ENCODE measurements around the gene LDLRAD2.

Gene LDLRAD2

GRCh38 chr1:21854090-21854750 lies 42.2 kb downstream of the LDLRAD2 start:
- H3K36me3 ChIP-seq (ENCODE audit: control insufficient read depth, insufficient read depth, low read length) = peaks cover 70% of the 10 kb centered on the region

GRCh38 chr1:21854751-21855131 lies 42.7 kb downstream of the LDLRAD2 start:
- Histone ChIP-seq H3K4me3 (ENCODE audit: low read length) (no peak overlapping the region), H3K4me1 (ENCODE audit: control insufficient read depth, insufficient read depth, low read length) (no peaks in the 10 kb centered on the region), H3K27ac (ENCODE audit: low read depth, low read length) (no peak overlapping the region), H3K9ac (ENCODE audit: low read length) (no peak overlapping the region), H3K36me3 (ENCODE audit: control insufficient read depth, insufficient read depth, low read length) (peaks cover 72% of the 10 kb centered on the region), H3K27me3 (ENCODE audit: control insufficient read depth, insufficient read depth, low read length) (no peaks in the 10 kb centered on the region)

More at GRCh38 chr1:21854090-21854750, 42.2 kb downstream of the LDLRAD2 start:
- Histone ChIP-seq H3K4me3 (ENCODE audit: low read length) (no peak overlapping the region), H3K27me3 (ENCODE audit: control insufficient read depth, insufficient read depth, low read length) (no peaks in the 10 kb centered on the region), H3K4me1 (ENCODE audit: control insufficient read depth, insufficient read depth, low read length) (no peaks in the 10 kb centered on the region), H3K9ac (ENCODE audit: low read length) (no peak overlapping the region), H3K27ac (ENCODE audit: low read depth, low read length) (no peak overlapping the region)

- H3K27ac ChIP-seq (ENCODE audit: low read depth, low read length) = no peak overlapping the region
- no peaks in the 10 kb centered on the region for H3K27me3 ChIP-seq (ENCODE audit: control insufficient read depth, insufficient read depth, low read length)
- H3K4me3 ChIP-seq (ENCODE audit: low read length) = no peak overlapping the region
- no peak overlapping the region for H3K9ac ChIP-seq (ENCODE audit: low read length)
- H3K4me1 ChIP-seq (ENCODE audit: control insufficient read depth, insufficient read depth, low read length) = no peaks in the 10 kb centered on the region
- H3K36me3 ChIP-seq (ENCODE audit: control insufficient read depth, insufficient read depth, low read length) = peaks cover 67% of the 10 kb centered on the region
These were observed 43.4 kb downstream of the LDLRAD2 start for GRCh38 chr1:21855257-21856096.

DNA sequence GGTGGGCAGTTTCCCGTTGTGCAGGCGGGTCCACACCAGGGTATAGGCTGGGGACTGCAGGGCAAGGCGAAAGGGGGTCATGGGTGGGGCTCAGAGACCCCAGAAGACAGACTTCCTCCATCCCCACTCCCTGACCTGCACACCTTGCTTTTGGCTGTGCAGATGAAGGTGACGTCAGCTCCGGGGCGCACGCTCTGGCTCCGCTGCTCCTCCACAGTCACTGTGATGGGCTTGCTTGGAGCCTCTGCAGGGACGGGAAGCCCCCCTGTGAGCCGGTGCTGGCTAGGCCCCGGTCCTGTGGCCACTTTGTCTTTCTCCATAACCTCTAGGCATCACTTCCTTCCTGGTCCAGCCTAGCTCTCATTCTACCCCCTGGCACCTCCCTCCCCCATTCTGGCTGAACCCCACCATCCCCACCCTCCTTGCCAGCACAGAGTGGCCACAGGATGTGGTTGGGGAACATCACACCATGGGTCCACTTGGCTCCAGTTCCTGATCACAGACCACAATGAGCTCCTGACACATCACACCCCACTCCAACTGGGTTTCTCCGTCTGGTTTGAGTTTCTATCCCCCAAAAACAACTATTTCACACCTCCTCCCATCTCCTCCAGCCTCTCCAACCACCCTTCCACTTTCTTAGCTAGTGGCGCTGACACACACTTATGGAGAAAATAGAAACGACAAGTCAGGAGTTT lies 45.2 kb downstream of the LDLRAD2 start:
- H3K9ac ChIP-seq (ENCODE audit: low read length) = no peak overlapping the region
- no peaks in the 10 kb centered on the region for H3K4me1 ChIP-seq (ENCODE audit: control insufficient read depth, insufficient read depth, low read length)
- no peaks in the 10 kb centered on the region for H3K27me3 ChIP-seq (ENCODE audit: control insufficient read depth, insufficient read depth, low read length)
- peaks cover 71% of the 10 kb centered on the region for H3K36me3 ChIP-seq (ENCODE audit: control insufficient read depth, insufficient read depth, low read length)
- H3K27ac ChIP-seq (ENCODE audit: low read depth, low read length) = no peak overlapping the region
- no peak overlapping the region for H3K4me3 ChIP-seq (ENCODE audit: low read length)

DNA sequence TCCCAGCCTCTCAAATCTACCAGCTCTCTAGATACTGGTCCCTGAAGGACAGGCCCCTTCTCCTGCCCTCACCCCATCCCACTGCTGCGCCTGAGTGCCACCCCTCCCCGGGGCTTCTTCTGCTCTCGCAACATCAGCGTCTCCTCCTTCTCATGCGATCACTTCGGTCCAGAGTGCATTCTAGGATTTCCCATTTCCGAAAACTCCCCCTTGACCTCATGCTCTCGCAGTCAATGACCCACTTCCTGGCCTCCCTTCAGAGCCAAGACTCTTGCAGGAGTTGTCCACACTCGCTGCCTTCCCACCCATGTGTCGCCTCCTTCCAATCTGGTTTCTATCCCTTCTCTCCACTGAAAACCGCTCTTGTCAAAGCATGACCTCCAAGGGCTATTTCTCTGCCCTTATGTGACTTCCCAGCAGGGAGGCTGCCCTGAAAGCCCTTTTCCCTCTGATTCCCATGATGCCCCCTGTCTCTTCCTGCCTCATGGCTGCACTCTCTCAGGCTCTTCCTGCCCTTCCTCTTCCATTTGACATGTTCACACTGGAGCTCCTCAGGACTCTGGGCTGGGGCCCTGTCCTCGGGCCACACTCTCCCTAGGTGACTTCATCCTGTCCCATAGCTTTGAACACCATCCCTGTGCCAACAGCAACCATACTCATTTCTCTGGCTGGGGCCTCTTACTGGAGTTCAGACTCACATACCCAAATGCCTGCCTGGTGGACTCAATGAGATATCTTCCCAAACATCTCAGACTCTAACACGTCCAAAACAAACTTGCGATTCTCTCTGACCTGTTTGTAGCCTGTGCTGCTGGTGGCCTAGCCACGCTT lies 46.0 kb downstream of the LDLRAD2 start:
- Histone ChIP-seq H3K36me3 (ENCODE audit: control insufficient read depth, insufficient read depth, low read length) (peaks cover 67% of the 10 kb centered on the region), H3K4me1 (ENCODE audit: control insufficient read depth, insufficient read depth, low read length) (no peaks in the 10 kb centered on the region), H3K9ac (ENCODE audit: low read length) (no peak overlapping the region), H3K27me3 (ENCODE audit: control insufficient read depth, insufficient read depth, low read length) (no peaks in the 10 kb centered on the region), H3K27ac (ENCODE audit: low read depth, low read length) (no peak overlapping the region), H3K4me3 (ENCODE audit: low read length) (no peak overlapping the region)

- Histone ChIP-seq H3K9ac (ENCODE audit: low read length) (no peak overlapping the region), H3K36me3 (ENCODE audit: control insufficient read depth, insufficient read depth, low read length) (peaks cover 62% of the 10 kb centered on the region), H3K27me3 (ENCODE audit: control insufficient read depth, insufficient read depth, low read length) (no peaks in the 10 kb centered on the region), H3K27ac (ENCODE audit: low read depth, low read length) (no peak overlapping the region), H3K4me3 (ENCODE audit: low read length) (no peak overlapping the region), H3K4me1 (ENCODE audit: control insufficient read depth, insufficient read depth, low read length) (no peaks in the 10 kb centered on the region)
These were observed 47.7 kb downstream of the LDLRAD2 start for GRCh38 chr1:21859669-21860179.

DNA sequence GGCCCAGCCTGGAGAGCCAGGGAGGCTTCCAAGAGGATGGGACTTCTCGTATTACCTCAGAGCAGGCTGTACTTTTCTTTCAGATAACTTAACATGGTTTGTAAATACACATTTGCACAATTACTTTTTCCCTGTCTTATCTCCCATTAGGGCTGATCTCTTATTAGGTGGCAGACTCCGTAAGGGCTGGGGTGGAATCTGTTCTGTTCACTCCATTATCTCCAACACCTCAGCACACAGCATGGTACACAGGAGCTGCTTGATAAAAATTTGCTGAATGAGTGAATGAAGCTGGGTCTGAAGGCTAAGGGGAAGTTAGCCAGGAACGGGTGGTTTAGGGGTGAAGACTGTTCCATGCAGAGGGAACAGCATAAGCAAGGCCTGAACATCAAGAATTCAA lies 48.9 kb downstream of the LDLRAD2 start:
- no peak overlapping the region for H3K27ac ChIP-seq (ENCODE audit: low read depth, low read length)
- no peaks in the 10 kb centered on the region for H3K27me3 ChIP-seq (ENCODE audit: control insufficient read depth, insufficient read depth, low read length)

DNA sequence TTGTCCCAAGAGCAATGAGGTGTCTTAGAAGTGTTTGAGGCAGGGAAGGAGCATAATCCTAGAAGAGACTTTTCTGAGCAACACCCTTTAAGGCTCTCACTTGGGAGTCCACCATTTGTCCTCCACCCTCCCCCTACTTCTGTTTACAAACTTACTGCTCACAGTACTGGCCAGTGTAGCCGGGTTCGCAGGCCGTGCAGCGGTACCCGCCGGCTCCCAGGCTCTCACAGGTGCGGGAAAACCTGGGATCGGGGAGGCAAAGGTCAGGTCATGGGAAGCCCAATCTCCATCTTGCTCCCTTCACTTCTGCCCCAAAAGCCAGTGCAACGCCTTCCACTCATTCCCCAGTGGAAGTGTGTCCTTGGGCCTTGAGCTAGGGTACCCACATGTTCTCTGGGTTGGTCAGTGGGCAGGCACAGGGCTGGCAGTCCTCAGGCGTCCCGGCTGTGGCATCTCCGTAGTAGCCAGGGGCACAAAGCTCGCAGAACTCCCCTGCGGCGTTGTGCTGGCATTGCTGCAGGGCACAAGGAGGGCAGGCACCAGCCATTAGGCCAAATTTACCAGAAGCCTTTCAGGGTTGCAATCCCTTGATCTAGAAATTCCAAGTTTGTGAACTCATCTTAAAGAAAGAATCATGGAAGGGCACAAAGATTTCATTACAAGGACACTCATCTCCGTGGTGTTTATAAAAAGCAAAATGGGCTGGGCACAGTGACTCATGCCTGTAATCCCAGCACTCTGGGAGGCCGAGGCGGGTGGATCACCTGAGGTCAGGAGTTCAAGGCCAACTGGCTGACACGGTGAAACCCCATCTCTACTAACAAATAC lies 49.8 kb downstream of the LDLRAD2 start:
- no peaks in the 10 kb centered on the region for H3K27me3 ChIP-seq (ENCODE audit: control insufficient read depth, insufficient read depth, low read length)
- no peak overlapping the region for H3K9ac ChIP-seq (ENCODE audit: low read length)
- H3K27ac ChIP-seq (ENCODE audit: low read depth, low read length) = peak overlapping the region; percentile 75
- no peak overlapping the region for H3K4me3 ChIP-seq (ENCODE audit: low read length)
- H3K36me3 ChIP-seq (ENCODE audit: control insufficient read depth, insufficient read depth, low read length) = peaks cover 60% of the 10 kb centered on the region
- H3K4me1 ChIP-seq (ENCODE audit: control insufficient read depth, insufficient read depth, low read length) = no peaks in the 10 kb centered on the region

More for the DNA sequence above, 48.9 kb downstream of the LDLRAD2 start:
- no peak overlapping the region for H3K9ac ChIP-seq (ENCODE audit: low read length)
- peaks cover 65% of the 10 kb centered on the region for H3K36me3 ChIP-seq (ENCODE audit: control insufficient read depth, insufficient read depth, low read length)
- H3K4me1 ChIP-seq (ENCODE audit: control insufficient read depth, insufficient read depth, low read length) = no peaks in the 10 kb centered on the region
- no peak overlapping the region for H3K4me3 ChIP-seq (ENCODE audit: low read length)

DNA sequence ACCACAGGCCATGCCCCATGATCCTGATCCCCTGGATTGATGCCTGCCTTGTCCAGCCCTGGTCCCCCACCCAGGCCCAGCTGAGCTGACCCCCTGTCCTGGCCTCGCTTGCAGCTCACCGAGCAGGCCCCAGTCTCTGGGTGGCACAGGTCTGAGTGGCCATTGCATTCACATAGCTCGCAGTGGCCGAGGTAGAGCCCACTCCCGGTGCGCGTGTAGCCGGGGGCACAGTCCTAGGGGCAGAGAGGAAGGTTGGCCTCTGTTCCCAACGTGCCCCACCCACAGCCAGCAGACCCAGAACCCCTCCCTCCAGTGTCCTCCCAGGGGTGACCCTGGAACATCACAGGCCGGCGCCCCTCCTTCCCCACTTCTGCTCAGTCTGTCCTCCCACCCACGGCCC lies 51.9 kb downstream of the LDLRAD2 start:
- Histone ChIP-seq H3K9ac (ENCODE audit: low read length) (no peak overlapping the region), H3K4me3 (ENCODE audit: low read length) (no peak overlapping the region), H3K4me1 (ENCODE audit: control insufficient read depth, insufficient read depth, low read length) (no peaks in the 10 kb centered on the region), H3K27ac (ENCODE audit: low read depth, low read length) (no peak overlapping the region), H3K27me3 (ENCODE audit: control insufficient read depth, insufficient read depth, low read length) (no peaks in the 10 kb centered on the region), H3K36me3 (ENCODE audit: control insufficient read depth, insufficient read depth, low read length) (peaks cover 45% of the 10 kb centered on the region)

GRCh38 chr1:21864730-21865129 lies 52.7 kb downstream of the LDLRAD2 start:
- no peaks in the 10 kb centered on the region for H3K27me3 ChIP-seq (ENCODE audit: control insufficient read depth, insufficient read depth, low read length)
- peaks cover 38% of the 10 kb centered on the region for H3K36me3 ChIP-seq (ENCODE audit: control insufficient read depth, insufficient read depth, low read length)
- H3K27ac ChIP-seq (ENCODE audit: low read depth, low read length) = no peak overlapping the region
- no peak overlapping the region for H3K9ac ChIP-seq (ENCODE audit: low read length)
- H3K4me1 ChIP-seq (ENCODE audit: control insufficient read depth, insufficient read depth, low read length) = peaks cover 3% of the 10 kb centered on the region
- H3K4me3 ChIP-seq (ENCODE audit: low read length) = no peak overlapping the region

- Histone ChIP-seq H3K36me3 (ENCODE audit: control insufficient read depth, insufficient read depth, low read length) (peaks cover 37% of the 10 kb centered on the region), H3K27ac (ENCODE audit: low read depth, low read length) (no peak overlapping the region), H3K4me3 (ENCODE audit: low read length) (no peak overlapping the region), H3K27me3 (ENCODE audit: control insufficient read depth, insufficient read depth, low read length) (no peaks in the 10 kb centered on the region), H3K9ac (ENCODE audit: low read length) (no peak overlapping the region), H3K4me1 (ENCODE audit: control insufficient read depth, insufficient read depth, low read length) (peaks cover 7% of the 10 kb centered on the region)
These were observed 53.5 kb downstream of the LDLRAD2 start for GRCh38 chr1:21865609-21865942.
